NCI-H146 (cell line): Measurements from ENCODE around the gene MAN2A1.
"Not testable (repeated sequence)": the region's sequence is repeated elsewhere in the genome, so short reads cannot be mapped to it uniquely, and the experiment has no call there.

ENCODE experiments used
- DNase-seq: peaks from one replicate; lab custom pipeline; 2025; lab: John Stamatoyannopoulos, UW

Gene MAN2A1

DNA sequence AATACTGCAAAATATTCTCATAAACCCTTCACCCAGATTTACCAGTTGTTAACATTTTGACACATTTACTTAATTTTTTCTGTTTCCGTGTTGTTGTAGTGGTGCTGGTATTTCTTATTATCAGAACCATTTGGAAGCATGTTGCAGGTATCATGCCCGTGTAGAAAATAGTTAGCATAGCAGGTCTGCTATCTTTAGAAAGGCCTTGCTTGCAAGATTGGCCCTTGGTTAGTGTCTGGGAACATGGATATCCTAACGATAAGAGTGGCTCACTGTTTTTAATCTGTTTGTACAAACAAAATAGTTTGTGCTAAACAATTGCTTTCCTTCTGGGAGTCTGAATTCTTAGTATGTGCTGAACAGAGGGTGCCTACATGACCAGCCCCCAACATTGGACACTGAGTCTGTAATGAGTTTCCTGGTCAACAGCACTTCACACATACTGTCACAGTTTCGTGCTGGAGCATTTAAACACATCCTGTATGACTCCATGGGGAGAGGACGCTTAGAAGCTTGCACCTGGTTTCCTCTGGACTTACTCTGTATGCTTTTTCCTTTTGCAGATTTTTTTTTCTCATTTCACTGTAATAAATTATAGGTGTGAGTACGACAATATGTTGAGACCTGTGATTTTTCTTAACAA, 66.9 kb downstream of the MAN2A1 start:
- DNase-seq = no peak

DNA sequence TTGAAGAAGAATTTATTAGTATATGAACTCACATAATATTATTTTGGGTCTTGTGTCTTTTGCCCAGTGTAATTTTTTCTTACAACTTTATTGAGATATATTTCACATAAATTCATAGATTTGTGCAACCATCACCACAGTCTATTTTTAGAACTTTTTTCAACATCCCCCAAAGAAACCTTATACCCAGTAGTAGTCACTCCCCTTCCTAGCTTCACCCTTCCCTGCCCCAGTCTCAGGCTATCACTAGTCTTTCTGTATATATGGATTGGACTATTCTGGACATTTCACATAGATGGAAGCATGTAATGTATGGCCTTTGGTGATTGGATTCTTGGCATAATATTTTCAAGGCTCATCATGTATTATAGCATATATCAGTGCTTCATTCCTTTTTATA, 67.8 kb downstream of the MAN2A1 start:
- DNase-seq = no peak

DNA sequence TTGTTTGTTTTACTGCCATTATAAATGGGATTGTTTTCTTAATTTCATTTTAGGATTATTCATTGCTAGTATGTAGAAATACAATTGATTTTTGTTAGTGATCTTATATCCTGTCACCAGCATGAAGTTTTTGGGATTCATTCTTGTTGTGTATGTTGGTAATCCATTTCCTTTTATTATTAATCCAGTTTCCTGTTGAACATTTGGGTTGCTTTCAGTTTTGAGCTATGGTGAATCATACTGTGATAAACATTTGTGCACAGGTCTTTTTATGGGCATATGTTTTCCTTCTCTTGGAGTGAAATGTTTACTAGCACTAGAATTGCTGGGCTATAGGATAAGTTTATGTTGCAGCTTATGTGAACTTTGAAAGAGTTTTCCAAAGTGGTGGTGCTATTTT, 69.6 kb downstream of the MAN2A1 start:
- DNase-seq = no peak

DNA sequence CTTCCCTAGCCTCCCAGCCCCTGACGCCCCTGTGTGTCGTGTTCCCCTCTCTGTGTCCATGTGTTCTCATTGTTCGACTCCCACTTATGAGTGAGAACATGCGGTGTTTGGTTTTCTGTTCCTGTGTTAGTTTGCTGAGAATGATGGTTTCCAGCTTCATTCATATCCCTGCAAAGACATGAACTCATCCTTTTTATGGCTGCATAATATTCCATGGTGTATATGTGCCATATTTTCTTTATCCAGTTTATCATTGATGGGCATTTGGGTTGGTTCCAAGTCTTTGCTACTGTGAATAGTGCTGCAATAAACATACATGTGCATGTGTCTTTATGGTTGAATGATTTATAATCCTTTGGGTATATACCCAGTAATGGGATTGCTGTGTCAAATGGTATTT, 70.4 kb downstream of the MAN2A1 start:
- not testable (repeated sequence) for DNase-seq

DNA sequence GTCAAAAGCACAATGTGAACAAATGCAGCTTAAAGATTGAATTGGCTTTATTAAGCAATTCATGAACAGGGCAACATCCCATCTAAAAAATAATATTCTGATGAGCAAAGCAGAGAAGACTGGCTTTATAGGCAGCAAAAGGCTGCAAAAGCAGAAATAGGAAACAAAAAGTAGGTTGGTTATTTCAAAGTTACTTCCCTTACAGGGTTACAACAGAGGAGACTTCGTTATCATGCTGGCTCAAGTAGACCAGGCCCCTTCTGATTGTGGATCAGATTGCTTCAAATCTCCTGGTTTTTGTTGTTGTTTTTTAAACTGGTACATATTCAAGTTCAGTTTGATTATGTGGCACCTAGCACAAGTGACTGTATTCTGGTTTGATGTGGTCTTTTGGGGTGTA, 73.1 kb downstream of the MAN2A1 start:
- DNase-seq = no peak

DNA sequence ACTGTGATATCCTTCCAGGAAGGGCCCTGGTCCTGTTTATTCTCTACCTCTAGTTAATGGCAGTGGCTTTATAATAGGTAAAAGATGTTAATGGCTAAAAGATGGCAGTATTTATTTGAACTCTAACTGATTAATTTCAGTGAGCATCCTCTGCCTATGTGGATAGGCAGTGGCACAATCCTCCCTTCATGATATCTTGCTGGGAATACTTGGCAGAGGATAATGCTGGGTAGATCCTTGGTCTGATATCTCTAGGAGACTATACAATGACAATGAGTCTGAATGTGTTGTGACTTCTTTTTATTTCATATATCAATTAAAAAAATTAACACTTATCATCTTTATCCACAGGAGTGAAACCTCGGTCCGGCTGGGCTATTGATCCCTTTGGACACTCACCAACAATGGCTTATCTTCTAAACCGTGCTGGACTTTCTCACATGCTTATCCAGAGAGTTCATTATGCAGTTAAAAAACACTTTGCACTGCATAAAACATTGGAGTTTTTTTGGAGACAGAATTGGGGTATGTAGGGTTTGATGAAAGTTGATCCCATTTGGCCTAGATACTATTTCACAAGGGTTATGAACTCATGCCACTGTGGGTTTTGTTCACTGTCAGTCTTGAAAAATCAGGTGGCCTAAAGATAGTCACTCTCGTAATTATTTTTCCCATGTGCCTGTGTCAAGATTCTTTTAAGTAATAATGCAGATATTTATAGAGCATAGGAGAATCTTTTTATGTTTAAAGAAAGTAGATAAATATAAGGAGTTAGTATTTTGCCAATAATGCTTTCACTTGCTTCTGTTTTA, 77.7 kb downstream of the MAN2A1 start:
- no peak for DNase-seq

DNA sequence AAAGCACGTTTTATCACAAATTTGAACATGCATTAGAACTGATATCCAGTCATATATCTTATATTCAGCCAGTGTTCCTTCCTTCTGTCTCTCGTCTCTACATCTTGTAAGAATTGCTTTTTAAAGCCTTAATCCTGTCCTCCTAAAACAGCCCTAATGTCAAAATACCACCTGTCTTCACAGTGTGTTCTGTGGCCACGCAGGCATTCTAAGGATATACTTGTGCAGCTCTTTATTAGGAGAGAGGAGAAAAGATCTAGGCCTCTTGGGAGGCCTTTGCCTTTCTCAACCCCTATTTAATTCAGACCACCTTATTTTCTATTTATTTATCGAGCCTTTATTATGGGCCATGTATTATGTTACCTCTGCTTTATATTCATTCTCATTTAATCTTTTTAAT, 78.3 kb downstream of the MAN2A1 start:
- DNase-seq = no peak

DNA sequence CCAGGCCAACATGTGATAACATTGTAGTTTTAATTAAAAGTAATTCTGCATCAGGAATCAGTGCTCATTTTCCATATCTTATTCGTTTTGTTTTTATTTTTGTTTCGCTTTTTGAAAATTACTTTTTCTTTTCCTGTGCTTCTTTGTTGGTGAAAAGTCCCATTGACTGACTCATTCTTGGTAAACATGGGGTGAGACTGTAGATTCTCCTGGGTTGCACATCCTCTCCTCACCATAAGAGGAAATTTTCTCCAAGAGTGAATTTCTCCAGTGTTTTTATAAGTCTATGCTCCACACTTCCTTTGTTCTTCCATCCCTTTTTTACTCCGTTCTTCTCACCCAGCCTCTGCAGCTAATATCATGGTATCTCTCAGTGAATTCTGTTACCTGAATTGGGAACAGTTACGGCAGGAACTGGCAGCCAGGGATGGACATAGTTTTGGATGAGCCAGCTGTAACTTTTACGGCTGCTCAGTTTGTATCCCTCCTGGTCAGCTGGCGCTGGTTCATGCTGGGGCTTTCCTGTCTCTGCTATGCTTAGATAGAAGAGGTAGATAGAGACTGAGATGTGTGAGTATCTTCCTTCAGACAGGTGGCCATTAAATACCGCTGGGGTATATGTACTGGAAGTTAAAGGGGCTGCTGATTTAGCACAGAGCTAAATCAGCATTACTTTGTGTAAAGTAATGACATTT, 80.0 kb downstream of the MAN2A1 start:
- no peak for DNase-seq

DNA sequence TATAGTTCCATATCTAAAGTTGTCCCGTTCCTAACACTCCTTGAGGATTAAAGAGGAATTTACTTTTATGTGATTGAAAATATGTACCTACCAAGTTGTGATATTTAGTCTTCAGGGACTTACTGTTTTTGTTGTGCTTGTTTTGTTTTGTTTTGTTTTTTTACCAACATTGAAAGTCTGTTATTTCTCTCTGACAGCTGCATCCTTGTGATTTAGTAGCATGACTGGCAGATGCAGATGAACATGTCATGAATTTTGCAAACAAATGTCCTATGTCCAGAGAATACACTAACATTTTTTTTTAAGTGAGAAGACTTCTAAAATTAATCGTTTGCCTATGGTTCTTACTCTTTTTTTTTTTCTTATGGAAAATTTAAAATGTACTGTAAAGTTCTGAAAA, 85.4 kb downstream of the MAN2A1 start:
- DNase-seq = no peak

DNA sequence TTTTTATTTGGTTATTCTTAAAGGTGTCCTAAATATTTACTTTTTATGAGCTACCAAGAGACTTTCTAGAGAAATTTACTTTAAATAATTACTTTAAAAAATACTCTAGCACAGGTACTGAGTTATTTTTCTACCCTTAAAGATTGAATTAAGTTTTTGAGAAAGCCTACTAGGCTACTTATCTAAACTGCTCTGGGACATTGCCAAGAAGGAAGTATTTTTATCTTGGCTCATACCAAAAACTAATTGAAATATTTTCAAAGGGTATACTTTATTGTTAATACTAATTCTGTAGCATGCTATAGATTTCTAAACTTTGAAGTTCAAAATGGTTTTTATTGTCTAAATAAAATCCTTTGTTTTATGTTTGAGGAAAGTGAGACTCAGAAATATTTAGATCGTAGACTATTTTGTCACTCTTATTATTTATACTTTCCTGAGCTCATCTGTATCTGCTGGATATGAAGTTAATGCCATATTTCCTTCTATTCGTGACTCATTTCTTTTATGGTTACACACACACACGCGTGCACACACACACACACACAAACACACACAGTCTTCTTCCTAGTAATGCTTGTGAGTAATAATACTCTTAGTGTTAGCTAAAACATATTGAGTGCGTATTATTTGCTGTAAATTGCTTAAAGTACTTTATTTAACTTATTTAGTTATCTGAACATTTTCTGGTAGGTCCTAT, 89.5 kb downstream of the MAN2A1 start:
- no peak for DNase-seq

DNA sequence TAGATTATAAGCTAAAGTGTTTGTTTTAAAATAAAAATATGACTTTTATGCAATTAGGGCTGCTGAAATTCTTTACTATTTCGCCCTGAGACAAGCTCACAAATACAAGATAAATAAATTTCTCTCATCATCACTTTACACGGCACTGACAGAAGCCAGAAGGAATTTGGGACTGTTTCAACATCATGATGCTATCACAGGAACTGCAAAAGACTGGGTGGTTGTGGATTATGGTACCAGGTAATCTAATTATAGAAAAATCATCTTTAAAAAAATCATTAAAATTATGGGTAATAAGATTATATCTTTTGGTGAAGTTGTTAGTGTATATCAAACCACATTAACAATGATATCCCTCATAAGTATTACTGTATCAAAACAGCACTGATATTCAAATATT, 95.0 kb downstream of the MAN2A1 start:
- no peak for DNase-seq

DNA sequence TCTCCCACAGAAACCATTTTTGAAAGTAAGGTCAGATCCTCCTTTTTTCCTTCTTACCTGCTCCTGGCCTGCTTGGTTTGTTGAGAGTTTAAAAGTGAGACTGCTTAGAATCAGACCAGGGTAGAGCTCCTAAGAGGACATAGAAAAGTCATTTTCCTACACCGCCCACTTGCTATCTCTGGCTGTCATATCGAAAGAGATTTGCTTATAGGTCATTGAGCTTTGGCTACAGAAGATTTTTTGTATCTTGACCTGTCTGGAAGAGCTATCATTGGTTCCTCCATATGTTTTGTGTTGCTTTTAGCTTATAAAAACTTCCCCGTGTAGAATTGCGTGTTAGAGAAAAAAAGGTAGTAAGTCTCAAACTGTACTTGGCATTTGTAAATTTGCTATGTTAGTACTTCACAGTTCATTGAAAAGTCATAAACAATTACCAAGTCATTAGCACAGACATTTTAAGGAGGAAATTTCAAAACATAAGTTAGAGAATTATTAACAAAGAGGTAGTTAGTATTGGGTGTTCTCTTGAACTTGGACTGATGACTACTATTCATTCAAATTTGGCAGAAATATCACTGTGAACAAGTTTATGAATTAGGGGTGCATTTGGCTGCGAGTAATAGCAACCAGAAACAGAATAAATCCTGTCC, 96.6 kb downstream of the MAN2A1 start:
- DNase-seq = no peak

DNA sequence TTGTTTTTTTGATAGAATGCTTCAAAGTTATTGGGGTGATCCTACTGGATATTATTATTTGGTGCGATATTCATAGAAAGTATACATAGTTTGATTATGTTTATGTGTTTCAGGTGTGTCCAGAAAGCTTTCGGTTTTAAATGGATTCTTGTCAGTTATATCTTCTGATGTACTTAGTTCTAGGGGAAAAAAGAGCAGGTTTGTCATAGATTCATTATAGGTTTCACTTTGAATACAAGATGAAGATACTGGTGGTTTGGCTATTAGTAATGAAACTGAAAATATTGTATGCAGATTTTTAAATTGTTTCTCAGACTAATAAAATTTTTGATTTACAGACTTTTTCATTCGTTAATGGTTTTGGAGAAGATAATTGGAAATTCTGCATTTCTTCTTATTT, 98.9 kb downstream of the MAN2A1 start:
- no peak for DNase-seq

DNA sequence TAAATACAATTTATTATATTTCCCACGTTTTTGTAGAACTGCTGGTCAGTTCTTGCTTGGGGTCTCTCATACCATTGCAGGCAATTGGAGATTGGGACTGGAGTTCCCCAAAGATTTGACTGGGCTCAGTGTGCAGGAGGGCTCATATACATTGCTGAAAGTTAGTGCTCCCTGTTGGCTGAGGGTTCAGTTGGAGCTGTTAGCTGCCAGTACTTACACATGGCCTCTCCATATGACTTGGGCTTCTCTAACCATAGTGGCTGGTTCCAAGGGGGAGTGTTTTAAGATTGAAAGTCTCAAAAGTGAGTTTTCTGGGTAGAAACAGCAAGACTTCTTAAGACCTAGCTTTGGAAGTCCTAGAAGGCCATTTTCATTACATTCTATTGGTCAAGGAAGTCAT, 102.9 kb downstream of the MAN2A1 start:
- DNase-seq = no peak

DNA sequence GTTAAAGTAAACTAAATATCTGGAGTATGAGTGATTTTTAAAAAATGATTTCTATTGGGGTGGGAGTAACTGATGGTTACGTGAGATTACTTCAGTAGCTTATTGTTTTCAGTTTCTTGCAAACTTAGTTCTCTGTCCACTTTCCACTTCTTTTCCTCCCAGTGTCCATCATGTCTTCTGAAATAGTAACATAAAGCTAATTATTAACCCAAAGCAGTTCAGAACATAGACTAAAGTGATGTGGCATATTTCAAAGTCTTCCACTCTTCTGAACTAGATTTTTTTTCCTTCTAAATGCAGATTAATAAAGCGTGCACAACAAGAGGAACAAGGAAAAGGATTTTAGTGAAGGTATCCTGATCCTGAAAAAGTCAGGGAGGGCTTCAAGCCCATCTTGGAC, 114.1 kb downstream of the MAN2A1 start:
- no peak for DNase-seq

DNA sequence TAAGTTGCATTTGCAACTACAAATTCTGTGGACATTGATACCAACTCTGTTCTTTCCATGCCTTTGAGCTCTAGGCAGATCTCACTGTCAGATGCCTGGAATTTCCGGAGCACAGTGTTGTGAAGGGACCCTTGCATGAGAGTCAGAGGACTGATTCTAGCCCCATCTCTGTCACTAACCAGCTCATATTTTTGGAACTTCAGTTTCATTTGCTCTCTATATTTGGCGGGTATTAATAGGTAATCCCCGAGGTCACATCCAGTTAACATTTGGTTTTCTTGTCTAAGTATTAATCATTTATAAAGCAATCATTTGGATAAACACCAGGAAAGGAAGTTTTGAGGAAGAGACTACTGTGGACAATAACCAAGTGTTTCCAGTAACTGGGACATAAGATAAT, 115.7 kb downstream of the MAN2A1 start:
- DNase-seq = no peak

DNA sequence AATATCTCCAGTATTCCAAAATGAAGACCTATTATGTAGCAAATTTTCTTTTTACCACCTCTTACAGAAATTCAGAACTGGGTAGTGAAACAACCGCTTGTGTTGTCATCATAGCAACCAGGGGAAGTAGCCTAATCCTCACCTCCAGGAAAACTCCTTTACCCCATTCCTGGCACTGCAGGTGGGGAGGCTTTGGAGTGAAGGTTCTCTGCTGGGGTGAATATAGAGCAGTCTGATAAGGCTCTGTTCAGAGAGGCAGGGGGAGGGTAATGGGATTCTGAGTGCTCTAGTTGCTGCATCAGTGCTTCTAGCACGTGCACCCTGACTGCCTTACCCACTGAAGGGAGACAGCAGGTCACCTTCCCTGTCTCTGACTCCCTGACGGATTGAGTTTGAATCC, 116.2 kb downstream of the MAN2A1 start:
- DNase-seq = no peak

DNA sequence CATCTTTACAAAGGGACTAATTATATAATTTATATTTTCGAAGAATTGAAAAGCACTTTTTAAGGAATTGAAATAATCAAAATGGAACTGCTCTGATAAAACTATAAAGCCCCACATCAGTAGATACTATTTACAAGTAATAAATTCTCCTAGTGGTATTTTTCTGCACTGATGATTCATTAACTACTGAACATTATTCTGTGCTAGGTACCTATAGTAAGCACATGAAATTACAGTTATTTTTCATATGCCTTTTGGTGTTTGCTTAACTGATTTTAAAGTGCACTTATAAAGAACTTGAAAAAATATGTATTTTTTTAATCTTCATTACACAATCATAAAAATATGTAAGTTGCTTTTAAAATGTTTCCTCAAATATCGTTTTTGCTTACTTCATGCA, 123.0 kb downstream of the MAN2A1 start:
- no peak for DNase-seq

DNA sequence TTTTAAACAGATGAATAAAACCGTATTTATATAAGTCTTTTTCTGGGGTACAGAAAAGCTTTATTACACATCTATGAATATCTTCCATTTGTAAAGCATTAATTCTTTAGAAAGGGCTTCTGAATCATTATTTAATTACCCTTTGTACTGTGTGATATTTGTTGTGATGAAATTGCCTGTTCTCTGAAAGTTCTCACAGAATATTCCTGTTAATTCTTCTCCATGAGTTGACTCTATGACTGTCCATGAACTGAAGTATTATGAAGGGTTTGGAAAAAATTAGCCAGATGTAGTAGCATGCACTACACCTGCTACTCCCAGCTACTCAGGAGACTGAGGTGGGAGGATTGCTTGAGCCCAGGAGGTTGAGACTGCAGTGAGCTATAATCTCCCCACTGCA, 127.0 kb downstream of the MAN2A1 start:
- no peak for DNase-seq

DNA sequence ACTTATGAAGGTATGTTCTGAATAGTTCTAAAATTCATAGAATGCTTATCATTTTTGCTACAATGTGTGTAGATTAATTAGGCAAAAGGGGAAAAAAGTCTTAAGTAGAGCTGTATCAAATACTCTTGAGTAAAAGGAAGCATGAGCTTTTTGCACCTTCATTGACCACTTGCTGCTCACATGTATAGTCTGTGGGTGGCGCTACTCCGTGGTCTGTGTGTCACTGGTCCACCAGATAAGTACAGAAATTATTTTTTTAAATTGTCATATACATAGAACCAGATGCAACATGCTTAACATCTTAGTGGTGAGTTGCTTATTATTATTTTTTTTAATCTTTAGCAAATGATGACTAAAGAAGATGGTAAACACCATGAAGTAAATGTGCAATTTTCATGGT, 130.2 kb downstream of the MAN2A1 start:
- DNase-seq = no peak

DNA sequence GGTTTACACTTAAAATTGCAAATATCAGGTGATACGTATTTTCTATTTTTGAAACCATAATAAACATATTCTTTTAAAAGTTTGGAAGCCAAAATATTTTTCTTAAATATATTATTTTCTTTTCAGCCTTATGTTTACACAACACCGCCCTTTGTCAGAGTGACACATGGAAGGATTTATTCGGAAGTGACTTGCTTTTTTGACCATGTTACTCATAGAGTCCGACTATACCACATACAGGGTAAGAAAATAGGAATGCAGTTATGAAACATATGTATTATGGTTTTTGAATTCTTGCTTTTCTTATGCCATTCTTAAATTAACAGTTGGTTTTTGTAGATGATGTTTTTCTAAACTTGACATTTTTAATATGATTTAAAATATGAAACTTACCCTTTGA, 133.9 kb downstream of the MAN2A1 start:
- DNase-seq = no peak

DNA sequence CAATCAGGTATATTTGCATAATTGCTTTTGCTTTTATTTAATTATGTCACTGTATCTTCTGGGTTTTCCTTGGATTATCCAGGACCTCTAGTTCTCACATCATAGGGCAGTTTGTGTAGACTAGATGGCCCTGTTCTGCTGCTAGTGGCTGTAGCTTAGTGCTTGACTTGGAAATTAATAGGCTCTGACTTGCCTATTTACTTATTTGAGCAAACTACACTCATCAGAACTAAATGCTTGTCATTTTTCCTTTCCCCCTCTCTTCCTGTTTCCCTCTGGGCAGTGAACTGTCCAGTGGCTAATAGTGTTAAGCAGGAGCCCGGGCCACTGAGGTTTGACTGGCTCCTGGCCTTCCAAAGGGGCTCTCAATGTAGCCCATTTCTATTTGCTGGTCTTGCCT, 135.7 kb downstream of the MAN2A1 start:
- no peak for DNase-seq
